Tibial nerve (tissue), 4 donors: ENCODE results near the gene KAZN. TPM values are rescaled to one million over a fixed set of nuclear protein-coding genes. Genes with fewer than 3 reads are reported as not detected.

Source experiments
- DNase-seq, 2 donors: peaks; one replicate each; pipeline ENCODE4 v3.0.0-alpha.2; 2019; ENCODE audit warnings: low spot score in 2 of 2
- H3K27ac ChIP-seq, 4 donors: fragments of 200-600 bp; sonication (generic) in 3 of 4; one replicate each; pipeline ENCODE4 v1.5.1; 2017 to 2019; ENCODE audit warnings: mild to moderate bottlenecking in 1 of 4
- H3K27me3 ChIP-seq, 2 donors: fragments of 200-600 bp; sonication (generic) in 1 of 2; one replicate each; pipeline versions ENCODE4 v1.5.1 to v1.6.0; 2017 to 2019
- H3K36me3 ChIP-seq, 3 donors: fragments of 200-600 bp; sonication (generic); one replicate each; pipeline ENCODE4 v1.5.1; 2018 to 2019
- H3K4me1 ChIP-seq, 4 donors: fragments of 200-600 bp; sonication (generic) in 3 of 4; one replicate each; pipeline ENCODE4 v1.5.1; 2017 to 2019
- H3K4me3 ChIP-seq, 4 donors: fragments of 200-600 bp; sonication (generic) in 3 of 4; one replicate each; pipeline ENCODE4 v1.5.1; 2017 to 2019; ENCODE audit warnings: mild to moderate bottlenecking in 1 of 4, moderate library complexity in 1 of 4
- H3K9me3 ChIP-seq, 4 donors: fragments of 200-600 bp; sonication (generic) in 3 of 4; one replicate each; pipeline ENCODE4 v1.5.1; 2017 to 2019
- CTCF ChIP-seq, 5 experiments: fragments of 200-600 bp in 3 of 5; fragments of 450-650 bp in 2 of 5; sonication (generic) in 3 of 5; IDR thresholded peaks; one replicate each; pipeline ENCODE4 v1.5.1; 2016 to 2019; ENCODE audit warnings: antibody characterized with exemption in 5 of 5, mild to moderate bottlenecking in 3 of 5, moderate library complexity in 2 of 5
- EP300 ChIP-seq, 2 donors: sonication (generic); formaldehyde crosslinking; IDR thresholded peaks; one replicate each; pipeline ENCODE4 v1.6.1; 2017; ENCODE audit warnings: antibody characterized with exemption in 2 of 2, mild to moderate bottlenecking in 1 of 2
- POLR2A ChIP-seq, 2 donors: fragments of 450-650 bp; IDR thresholded peaks; one replicate each; pipeline ENCODE4 v1.6.1; 2017; ENCODE audit warnings: antibody characterized with exemption in 2 of 2, mild to moderate bottlenecking in 2 of 2, moderate library complexity in 2 of 2
- WGBS, 2 donors: methylation state at CpG; one replicate each; pipeline ENCODE4 v1.1.5; 2018; 5-methylcytosine and 5-hydroxymethylcytosine counted together
- total RNA-seq, 4 donors: library from RNA; depleted of rRNA; stranded (reverse); fragments of >200 nt; gene quantifications; one replicate each; pipeline ENCODE4 v1.1.0, GENCODE V29; 2016

KAZN gene
- total RNA-seq, 4 donors from 2014 or later, result 16.0 to 29.2 (median 22.2) TPM

GRCh38 chr1:14932034-14932638 is 333.7 kb downstream of the KAZN start:
- no peak for DNase-seq
- WGBS, 2 donors, result 88 to 94% methylated on average over 17 to 18 of the region's 18 CpGs

GRCh38 chr1:14934867-14935266 is 336.4 kb downstream of the KAZN start:
- 85% methylated on average over 7 of the region's 7 CpGs for WGBS, 2 donors
- TF ChIP-seq EP300 (IDR thresholded peaks at IDR 0.05), result no peak
- no peak for TF ChIP-seq CTCF (IDR thresholded peaks at IDR 0.05)
- TF ChIP-seq POLR2A (IDR thresholded peaks at IDR 0.05), result no peak
- DNase-seq, result no peak
- H3K27me3 ChIP-seq, result no peaks in the 10 kb centered on the region
- H3K9me3 ChIP-seq, result no peaks in the 10 kb centered on the region
- no peaks in the 10 kb centered on the region for H3K36me3 ChIP-seq
- peak overlapping the region in 2 of 4 donors; percentile 5 to 17 for H3K27ac ChIP-seq
- peaks cover 0 to 9% (median 0%) of the 10 kb centered on the region in 4 donors for H3K4me1 ChIP-seq
- H3K4me3 ChIP-seq, result no peak overlapping the region

More at GRCh38 chr1:14932034-14932638, 333.7 kb downstream of the KAZN start:
- H3K27ac ChIP-seq, result no peak overlapping the region
- H3K9me3 ChIP-seq, result no peaks in the 10 kb centered on the region
- no peak overlapping the region for H3K4me3 ChIP-seq
- TF ChIP-seq POLR2A (IDR thresholded peaks at IDR 0.05) (no peak), CTCF (IDR thresholded peaks at IDR 0.05) (no peak), EP300 (IDR thresholded peaks at IDR 0.05) (no peak)
- peaks cover 0 to 7% (median 0%) of the 10 kb centered on the region in 4 donors for H3K4me1 ChIP-seq
- no peaks in the 10 kb centered on the region for H3K36me3 ChIP-seq
- H3K27me3 ChIP-seq, result no peaks in the 10 kb centered on the region

GRCh38 chr1:14936815-14937214 is 338.3 kb downstream of the KAZN start:
- no peak overlapping the region for H3K4me3 ChIP-seq
- peaks cover 0 to 10% (median 0%) of the 10 kb centered on the region in 4 donors for H3K4me1 ChIP-seq
- H3K36me3 ChIP-seq, result no peaks in the 10 kb centered on the region
- H3K27ac ChIP-seq, result no peak overlapping the region
- no peak for DNase-seq
- TF ChIP-seq POLR2A (IDR thresholded peaks at IDR 0.05) (no peak), EP300 (IDR thresholded peaks at IDR 0.05) (no peak), CTCF (IDR thresholded peaks at IDR 0.05) (no peak)
- H3K9me3 ChIP-seq, result no peaks in the 10 kb centered on the region
- H3K27me3 ChIP-seq, result no peaks in the 10 kb centered on the region
- 81 to 83% methylated on average over 6 of the region's 6 CpGs for WGBS, 2 donors

GRCh38 chr1:14937288-14937949 is 338.9 kb downstream of the KAZN start:
- no peaks in the 10 kb centered on the region for H3K36me3 ChIP-seq
- WGBS, 2 donors, result 84 to 88% methylated on average over 11 of the region's 11 CpGs
- TF ChIP-seq CTCF (IDR thresholded peaks at IDR 0.05), result no peak
- TF ChIP-seq POLR2A (IDR thresholded peaks at IDR 0.05), result no peak
- TF ChIP-seq EP300 (IDR thresholded peaks at IDR 0.05), result no peak

More at GRCh38 chr1:14937288-14937949, 338.9 kb downstream of the KAZN start:
- H3K4me1 ChIP-seq, result peaks cover 0 to 15% (median 0%) of the 10 kb centered on the region in 4 donors
- H3K27ac ChIP-seq, result no peak overlapping the region
- H3K27me3 ChIP-seq, result no peaks in the 10 kb centered on the region
- no peaks in the 10 kb centered on the region for H3K9me3 ChIP-seq
- DNase-seq, result no peak
- no peak overlapping the region for H3K4me3 ChIP-seq
